GM10847 (cell line): ENCODE measurements around the gene SYT1.

Experiments used
- POLR2A ChIP-seq: IDR thresholded peaks from 2 replicates; pipeline ENCODE4 v1.6.1; 2011; ENCODE audit not compliant: insufficient read length; ENCODE audit errors: extremely low read depth

Gene SYT1

DNA sequence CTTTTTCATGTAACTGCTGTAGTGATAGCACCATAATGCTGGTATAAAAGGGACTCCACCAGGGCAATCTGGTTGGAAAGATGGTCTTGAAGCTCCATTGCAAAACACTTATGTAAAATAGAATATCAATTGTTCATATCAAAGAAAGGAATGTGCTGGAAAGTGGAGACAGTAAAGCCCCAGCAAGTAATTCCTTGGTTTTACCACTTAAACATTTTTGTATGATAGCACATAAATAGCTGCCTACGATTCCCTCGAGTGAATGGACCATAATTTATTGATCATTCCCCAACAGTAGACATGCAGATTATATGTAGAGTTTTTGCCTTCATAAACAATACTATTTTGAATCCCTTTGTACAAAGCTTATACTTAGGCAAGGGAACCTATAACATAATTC lies 550.7 kb downstream of the SYT1 start:
- no peak for TF ChIP-seq POLR2A

DNA sequence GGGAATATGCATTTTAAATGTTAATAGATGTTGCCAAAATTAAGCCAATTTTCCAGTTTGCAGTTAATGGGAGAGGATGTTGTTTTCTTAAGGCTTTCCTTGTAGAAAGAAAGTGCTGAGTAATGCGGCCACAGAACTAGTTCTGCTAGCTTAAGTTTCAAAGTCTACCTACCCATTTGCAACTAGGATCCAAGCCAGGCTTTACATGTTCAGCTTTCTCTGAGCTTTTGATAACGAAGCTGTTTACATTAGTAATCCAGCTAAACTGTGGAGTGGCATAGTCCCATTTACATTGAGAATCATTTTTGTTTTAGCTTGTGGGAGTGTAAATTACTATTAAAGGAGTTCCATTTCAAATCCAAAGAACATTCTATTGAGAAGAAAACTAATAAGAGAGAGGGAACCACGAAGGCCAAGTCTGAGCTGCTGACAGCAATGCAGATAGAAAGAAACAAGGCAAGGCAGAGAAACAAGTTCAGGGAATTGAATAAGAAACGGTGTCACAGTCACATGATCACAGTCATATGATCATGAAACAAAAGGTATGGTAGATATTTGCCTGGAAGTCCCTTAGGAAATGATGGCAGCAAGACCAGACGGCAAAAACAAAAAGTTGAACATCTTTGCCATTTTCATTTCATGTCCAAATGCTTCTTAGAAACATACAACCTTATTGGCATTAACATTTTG lies 551.3 kb downstream of the SYT1 start:
- no peak for TF ChIP-seq POLR2A

DNA sequence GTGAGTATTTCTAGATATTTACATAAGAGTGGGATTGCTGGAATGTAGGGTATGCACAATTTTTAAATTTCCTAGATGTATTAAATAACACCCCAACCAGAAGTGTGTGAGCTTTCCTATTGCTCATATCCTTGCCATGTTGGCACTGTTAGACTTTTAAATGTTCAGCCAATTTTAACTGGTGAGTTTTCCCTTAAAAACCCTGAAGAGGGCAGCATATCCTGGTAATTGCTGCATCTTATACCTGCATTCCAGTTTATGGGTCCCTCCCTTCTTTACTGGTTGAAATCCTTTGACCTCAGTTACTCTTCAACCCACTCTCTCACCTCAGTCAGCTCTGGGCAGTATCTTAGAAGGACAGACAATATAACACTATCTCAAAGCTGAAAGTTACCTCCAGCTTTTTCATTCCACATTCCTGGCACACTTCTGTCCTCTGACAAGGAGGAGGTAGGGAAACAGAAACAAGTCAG lies 555.6 kb downstream of the SYT1 start:
- no peak for TF ChIP-seq POLR2A

DNA sequence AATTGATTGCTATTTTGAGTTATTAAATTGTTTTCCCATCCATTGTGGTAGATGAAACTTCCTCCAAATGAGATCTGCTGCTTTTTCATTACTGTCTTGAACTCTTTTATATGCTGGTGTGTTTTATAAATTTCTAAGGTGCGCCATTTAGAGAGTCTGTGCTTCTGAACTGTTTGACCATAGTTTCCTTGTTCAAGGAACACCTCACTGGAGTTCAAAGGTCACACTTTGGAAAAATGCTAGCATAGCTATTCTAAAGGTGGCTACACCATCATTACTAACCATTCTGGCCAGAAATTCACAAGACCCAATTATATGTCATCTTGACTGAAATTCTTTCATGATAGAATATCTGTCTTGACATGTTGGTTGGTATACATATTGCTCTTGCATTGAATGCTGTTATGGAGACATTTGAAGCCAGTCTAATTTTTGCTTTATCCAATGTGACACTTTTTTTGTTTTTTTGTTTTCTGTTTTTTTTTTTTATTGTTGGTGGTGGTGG lies 556.7 kb downstream of the SYT1 start:
- TF ChIP-seq POLR2A: no peak

DNA sequence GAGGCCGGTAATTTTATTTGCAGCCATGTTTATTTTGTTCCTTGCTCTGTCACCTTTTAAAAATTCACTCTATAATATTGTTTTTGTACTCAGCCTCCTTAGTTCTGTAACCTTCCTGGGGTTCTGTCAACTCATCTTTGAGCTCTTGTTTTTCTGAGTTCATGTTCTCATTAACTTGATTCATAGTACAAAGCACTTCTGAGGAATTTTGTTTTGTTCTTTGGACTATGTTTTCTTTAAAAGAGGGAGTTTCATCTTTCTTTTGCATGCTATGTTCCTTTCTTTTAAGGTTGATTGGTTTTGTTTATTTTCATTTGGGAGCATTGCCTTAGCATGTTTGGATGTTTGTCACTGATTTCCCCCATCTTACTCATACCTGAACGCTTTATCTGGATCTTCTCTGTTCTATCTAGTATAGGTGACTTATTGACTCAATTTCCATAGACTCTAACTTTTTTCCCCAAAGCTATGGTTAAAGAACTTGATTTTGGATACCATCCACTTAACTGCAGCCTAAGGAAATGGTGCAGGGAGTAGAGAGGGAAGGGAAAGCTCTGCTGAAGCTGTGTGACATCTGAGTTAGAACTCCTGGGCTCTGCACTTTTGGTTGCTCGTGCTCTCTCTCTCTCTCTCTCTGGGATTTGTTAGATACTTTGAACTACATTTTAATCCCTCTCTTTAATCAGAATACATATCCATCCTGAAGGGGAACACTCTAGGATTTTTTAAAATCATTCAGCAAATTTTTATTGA lies 557.7 kb downstream of the SYT1 start:
- no peak for TF ChIP-seq POLR2A

DNA sequence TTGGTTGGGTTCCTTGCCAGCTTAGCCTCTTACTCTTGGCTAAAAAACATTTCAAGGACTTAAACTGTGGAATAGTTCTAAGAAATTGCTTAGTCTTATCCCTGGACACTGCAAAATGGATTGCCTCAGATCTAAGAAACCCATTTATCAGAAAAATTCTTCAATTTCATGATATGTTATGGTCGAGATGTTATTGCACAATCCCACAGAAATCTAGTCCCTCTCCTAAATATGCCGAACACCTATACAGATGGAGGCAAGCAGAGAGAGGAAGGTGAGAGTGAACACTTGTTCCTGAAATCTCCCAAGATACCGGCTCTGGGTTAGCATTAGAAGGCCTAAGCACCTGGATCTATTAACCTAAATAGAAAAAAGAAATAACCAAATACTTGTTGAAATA lies 559.0 kb downstream of the SYT1 start:
- no peak for TF ChIP-seq POLR2A

DNA sequence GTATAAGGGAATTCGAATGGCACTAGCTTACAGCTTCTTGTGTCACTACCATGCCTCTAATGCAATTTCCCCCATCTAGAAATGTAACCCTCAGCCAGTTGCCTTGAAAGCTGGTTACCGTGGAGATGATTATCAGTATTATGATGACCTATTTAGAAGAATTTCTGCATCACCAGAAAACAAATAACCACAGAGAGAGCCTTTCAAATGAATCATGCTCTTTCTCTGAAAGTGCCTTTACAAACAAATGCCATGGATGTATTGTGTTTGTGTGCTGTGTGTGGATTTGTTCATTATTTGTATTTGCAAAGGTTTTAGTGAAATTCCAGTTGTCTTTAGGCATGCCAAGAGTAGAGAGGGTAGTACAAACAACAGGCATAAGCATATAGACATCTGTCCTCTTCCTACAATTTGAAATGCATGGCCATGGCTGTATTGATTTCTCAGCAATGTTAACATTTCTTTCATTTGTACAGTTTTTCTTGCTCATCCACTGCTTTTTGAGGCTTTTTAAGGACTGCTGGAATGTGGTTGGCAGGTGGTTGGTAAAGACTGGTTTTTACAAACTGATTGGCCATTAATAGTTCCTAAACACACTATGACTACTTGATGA lies 559.6 kb downstream of the SYT1 start:
- no peak for TF ChIP-seq POLR2A

DNA sequence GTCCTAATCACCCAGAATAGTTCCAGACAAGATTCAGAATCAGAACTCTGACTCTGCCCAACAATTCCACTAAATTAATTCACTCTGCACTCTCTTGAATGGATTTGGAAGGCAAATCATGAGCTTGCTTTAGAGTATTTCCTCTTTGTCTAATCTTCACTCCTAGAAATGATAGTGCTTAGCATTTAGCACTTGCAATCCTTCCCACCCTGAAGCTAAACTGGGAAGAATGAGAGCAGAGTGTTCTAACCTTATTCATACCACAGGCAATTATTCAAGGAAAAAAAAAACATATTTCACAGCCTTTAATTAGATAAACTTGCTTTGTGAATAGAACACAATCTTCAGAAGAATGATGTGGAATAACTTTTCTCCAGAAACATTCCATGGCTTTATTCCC lies 561.5 kb downstream of the SYT1 start:
- no peak for TF ChIP-seq POLR2A

DNA sequence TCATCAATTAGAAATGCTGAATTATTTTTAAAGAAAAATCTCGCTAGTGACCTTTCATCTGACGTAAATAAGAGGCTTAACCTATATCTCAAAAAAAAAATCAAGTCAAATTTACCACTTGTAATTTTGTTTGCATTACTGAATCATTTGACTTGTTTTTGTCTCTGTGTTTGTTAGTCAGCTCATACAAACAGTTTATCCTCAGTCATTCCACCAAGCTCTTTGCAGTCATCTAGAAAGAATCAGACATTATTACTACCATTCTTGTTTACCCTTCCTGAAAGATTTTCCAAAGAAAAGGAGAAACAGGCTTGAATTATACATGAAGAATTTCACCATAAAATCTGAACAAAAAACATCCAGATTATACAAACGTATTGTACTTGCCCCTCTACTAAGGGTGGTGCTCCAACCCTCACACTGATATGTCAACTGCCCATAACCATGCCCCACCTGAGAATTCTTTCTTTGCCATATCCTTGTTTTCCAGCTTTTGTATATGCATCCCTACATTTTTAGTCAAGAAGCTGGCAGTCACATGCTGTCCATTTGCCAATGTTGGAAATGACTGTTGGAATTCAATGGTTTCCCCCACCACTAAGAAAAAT lies 569.0 kb downstream of the SYT1 start:
- no peak for TF ChIP-seq POLR2A

DNA sequence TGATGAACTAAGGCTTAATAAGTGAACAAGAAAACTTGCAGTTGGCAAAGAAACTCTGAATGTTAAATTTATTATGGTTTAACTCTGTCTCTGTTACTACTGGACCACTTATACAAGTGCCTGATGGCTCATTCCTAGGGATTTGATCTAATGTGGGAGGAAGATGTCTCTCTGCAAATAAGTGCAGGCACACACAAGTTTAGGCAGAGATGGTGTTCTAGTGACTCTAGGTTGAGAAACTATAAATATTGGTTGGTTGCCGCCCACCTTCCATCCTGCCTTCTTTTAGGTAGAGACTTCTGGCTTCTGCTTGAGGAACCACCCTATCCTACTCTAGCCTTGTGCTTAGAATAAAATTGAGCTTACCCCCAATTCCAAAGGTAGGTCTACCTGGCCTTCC lies 570.0 kb downstream of the SYT1 start:
- no peak for TF ChIP-seq POLR2A

DNA sequence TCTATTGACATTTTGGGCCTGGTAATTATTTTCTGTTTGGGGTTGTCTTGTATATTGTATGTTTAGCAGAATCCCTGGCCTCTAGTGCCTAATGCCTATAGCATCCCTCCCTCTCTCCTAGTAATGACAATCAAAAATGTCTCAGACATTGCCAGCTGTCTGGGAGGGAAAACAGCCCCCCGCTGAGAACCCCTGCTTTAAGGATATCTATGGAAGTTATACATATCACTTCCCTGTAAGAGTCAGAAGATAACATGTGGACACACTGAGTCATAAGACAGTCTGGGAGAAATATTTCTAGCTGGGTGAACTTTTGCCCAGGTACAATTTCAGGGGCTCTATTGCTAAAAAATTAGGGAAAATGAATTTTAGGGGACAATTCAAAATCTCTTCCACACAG lies 571.2 kb downstream of the SYT1 start:
- no peak for TF ChIP-seq POLR2A

DNA sequence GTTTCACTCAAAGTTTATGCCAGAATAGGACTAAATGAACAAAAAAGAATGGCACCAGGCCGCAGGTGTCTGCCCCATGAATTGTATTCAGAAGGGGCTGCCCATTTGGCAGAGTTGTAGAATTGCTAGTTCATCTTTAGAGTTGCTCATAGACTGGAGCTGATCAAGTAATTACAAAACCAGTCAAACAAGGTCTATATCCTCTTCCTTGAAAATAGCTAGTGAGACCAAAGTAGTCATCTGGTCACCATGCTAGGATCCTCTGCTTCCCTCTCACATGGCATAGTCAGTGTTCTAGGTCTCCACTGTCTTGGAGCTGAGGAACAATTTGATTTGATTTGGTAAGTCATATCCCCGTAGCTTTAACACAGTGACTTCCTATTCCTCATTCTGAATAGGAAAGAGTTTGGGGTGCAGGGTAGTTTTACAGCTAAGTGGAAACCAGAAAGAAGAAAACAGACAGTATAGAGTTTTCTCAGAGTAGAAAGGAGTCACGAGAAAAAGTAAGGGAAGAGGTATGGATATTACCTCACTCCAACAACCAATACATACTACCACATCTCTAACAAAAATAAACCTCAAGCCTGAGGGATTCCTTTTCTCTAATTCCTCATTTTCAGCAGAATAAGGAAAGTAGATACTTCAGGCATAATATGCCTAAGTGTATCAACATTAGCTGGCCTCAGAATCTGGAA lies 574.1 kb downstream of the SYT1 start:
- no peak for TF ChIP-seq POLR2A

DNA sequence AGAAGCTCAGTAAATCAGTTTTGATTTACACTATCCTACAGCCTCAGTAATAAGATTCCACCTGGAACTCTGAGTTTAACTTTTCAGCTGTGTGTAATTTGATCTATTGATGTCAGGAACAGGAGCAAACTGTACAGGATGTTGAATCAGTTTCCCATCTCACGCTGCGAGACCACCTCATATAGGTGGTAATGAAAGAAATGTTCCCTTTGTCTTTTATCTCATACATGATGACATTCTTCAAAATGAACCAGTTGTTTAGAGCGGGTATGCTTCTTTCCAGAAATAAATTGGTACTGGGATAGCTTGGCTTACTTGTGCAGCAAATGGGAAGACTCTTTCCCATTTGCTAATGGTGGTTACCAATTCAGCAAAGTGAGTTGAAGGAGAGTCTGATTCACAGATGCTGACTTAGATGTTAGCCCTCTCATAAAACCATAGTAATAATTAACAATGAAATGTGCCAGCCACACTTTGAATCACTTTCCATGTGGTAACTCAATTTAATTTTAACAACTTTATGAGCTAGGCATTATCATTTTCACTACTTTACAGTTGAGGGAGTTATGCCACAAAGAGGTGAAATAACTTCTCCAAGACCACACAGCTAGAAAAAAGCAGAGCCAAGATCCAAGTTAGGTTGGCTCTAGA lies 574.7 kb downstream of the SYT1 start:
- no peak for TF ChIP-seq POLR2A

DNA sequence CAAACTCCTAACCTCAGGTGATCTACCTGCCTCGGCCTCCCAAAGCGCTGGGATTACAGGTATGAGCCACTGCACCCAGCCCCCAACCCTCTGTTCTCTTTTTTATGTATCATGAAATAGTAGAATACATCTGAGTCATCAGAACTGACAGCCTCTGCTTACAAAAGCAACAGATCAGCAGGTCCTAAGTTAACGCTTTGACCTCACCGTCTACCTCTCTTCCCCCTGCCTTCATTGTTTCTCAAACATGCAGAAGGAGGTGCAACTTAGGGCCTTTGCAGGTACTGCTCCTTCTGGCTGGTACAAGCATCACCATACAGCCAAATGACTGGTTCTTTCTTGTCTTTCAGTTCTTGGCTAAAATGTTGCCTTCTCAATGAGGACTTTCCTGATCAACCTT lies 577.0 kb downstream of the SYT1 start:
- no peak for TF ChIP-seq POLR2A

DNA sequence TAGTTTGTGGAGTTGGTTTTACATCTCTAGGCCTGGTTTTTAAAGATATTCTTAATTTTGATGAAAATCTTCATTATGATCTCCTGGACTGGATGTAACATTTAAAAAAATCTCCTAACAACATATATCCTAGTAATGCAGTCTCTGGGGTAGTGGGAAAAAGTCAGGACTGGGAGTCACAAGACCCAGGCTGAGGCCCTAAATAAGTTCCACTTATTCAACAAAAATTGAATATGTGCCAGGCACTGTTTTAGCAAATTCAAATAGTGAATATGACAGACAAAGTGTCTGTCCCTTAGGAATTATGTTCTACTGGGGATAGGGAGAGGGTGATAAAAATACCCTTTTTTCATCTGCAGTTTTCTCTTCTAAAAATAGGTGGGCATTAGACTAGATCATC lies 577.8 kb downstream of the SYT1 start:
- no peak for TF ChIP-seq POLR2A
